Stimulated activated CD8-positive, alpha-beta memory T cell treated with anti-CD3 and anti-CD28 coated beads, Interleukin-7, amount 100 ng/mL, for 48 hours (primary cell): ENCODE data around the gene XKR7.
"Not testable (repeated sequence)": the region's sequence is repeated elsewhere in the genome, so short reads cannot be mapped to it uniquely, and the experiment has no call there.

Source experiments
- DNase-seq, 2 donors: peaks; one replicate each; pipeline ENCODE4 v3.0.0-alpha.2; 2020; ENCODE audit warnings: low read depth in 1 of 2; ENCODE audit errors: extremely low read depth in 1 of 2

Gene XKR7, protein sequence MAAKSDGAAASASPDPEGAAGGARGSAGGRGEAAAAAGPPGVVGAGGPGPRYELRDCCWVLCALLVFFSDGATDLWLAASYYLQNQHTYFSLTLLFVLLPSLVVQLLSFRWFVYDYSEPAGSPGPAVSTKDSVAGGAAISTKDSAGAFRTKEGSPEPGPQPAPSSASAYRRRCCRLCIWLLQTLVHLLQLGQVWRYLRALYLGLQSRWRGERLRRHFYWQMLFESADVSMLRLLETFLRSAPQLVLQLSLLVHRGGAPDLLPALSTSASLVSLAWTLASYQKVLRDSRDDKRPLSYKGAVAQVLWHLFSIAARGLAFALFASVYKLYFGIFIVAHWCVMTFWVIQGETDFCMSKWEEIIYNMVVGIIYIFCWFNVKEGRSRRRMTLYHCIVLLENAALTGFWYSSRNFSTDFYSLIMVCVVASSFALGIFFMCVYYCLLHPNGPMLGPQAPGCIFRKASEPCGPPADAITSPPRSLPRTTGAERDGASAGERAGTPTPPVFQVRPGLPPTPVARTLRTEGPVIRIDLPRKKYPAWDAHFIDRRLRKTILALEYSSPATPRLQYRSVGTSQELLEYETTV

DNA sequence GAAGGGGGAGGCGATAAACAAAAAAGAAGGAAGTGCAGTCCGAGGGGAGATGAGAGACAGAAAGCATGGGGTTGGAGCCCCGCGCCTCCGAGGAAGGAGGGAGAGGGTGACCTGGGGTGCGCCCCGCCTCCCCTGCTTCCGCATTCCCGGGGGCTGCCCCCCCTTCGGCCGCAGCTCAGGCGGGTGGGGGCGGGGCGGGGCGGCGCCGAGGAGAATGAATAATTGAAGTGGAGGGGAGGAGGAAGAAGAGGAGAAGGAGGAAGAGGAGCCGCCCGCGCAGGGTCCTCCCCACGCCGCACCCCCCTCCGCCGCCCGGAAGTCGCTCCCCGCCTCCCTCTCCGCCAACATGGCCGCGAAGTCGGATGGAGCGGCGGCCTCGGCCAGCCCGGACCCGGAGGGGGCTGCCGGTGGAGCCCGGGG lies at the start of gene XKR7:
Gene XKR7, plus strand, starts transcription at position 322 of the 420 bp plus-strand sequence. Its CDS starts 25 bp downstream, at position 347.
- DNase-seq = no peak

DNA sequence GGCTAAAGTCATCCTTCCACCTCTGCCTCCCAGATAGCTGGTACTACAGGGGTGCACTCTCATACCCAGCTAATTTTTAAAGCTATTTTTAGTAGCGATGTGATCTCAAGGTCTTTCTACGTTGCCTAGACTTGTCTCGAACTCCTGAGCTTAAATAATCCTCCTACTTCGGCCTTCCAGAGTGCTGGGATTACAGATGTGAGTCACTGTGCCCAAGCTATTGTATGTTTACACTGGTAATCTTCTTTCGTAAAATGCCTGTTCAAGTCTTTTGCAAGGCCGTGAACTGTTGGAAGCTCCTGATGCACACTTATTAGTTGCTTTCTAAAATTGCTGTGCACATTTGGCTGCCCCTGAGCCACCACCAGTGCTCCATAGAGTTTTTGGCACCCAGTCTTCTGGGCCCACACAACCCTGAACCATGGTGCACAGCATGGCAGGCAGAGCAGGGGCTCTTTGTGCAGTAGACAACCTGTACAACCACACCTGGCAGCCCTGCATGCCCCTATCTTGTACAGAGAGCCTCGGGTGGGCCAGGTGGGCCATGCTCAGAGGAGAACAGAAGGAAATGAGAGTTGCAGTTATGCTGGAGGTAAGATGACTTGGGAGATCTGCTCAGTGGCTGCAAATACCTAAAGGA lies 49.4 kb upstream of the XKR7 start:
- no peak for DNase-seq

DNA sequence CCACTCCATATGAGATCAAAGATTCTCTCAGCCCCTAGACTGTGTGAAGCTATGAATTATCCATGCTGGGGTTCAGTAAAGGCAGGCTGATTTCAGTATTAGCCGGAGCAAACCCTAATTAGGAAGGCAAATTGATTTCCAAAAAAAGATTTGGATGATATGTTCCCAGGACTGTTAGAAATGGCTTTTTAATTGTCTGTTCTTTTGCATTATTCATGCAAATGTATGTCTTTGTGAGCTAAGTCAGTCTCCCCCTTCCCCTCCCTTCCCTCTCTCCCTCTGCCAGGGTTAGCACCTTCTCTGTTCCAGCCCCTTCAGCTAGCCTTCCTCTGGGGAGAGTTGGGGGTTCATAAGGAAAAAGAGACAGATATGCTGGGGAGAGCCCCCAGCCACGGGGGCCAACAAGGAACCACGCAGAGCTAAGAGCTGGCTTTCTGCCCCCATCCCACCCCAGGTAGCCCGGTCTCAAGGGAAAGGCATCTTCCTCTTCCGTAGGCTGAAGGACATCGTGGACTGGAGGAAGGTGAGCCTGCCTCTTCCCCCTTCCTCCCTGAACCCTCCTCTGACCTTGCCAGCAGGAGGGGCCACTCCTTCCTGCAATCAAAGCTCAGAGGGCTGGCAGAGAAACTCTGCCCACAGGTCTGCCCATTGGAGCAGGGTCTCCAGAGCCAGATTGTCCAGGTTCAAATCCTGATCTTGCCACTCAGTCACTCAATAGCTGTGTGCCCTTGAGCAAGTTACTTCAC lies 48.4 kb upstream of the XKR7 start:
- DNase-seq = no peak

DNA sequence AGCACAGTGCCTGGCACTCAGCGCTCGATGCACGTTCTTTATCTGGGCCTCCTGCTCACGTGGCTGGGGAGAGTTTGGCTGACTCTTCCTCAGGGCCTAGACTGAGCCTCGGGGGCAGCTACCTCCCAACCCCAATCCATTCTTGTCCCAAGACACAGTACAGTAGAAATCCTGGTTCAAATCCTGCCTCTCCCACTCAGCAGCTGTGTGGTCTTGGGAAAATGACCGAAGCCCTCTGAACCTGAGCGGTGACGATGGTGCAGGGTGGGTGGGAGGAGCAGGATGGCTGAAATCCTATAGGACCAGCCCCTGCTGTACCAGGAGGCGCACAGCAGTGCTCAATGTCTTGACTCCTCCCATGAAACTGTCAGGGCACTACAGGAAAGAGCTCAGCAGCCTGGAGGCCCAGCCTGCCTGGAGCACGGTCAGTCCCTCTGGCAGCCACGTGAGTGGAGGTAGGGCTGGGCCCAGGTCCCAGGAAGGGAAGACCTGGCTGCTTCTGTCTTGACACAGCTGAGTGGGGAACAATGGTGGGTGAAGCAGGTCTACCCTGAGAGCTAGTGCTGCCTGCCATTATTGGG lies 47.6 kb upstream of the XKR7 start:
- no peak for DNase-seq

DNA sequence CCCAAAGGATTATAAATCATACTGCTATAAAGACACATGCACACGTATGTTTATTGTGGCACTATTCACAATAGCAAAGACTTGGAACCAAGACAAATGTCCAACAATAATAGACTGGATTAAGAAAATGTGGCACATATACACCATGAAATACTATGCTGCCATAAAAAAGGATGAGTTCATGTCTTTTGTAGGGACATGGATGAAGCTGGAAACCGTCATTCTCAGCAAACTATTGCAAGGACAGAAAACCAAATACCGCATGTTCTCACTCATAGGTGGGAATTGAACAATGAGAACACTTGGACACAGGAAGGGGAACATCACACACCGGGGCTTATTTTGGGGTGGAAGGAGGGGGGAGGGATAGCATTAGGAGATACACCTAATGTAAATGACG lies 46.5 kb upstream of the XKR7 start:
- not testable (repeated sequence) for DNase-seq

DNA sequence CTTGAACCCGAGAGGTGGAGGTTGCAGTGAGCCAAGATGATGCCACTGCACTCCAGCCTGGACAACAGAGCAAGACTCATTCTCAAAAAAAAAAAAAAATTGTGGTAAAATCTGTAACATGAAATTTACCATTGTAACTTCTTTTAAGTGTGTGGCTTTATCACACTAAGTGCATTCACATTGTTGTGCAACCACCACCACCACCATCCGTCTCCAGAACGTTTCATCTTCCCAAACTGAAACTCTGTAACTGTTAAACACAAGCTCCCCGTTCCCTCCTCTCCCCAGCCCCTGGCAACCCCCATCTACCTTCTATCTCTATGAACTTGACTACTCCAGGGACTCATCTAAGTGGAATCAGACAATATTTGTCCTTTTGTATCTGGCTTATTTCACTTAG lies 45.8 kb upstream of the XKR7 start:
- no peak for DNase-seq

DNA sequence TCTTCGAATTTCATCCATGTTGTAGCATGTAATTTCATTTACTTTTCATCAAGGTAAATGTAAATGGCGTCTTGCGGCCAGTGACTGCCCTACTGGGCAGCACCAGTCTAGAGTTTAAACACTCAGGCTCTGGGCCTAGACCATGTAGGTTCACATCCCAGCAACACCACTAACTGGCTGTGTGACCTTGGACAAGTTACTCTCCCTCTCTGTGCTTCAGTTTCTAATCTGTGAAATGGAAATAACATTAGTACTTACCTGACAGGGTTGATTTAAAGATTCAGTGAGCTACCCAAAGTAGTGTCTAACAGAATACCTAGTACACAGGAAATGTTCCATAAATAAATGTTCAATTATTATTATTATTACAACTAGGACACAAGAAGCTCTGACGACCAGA lies 45.4 kb upstream of the XKR7 start:
- no peak for DNase-seq

DNA sequence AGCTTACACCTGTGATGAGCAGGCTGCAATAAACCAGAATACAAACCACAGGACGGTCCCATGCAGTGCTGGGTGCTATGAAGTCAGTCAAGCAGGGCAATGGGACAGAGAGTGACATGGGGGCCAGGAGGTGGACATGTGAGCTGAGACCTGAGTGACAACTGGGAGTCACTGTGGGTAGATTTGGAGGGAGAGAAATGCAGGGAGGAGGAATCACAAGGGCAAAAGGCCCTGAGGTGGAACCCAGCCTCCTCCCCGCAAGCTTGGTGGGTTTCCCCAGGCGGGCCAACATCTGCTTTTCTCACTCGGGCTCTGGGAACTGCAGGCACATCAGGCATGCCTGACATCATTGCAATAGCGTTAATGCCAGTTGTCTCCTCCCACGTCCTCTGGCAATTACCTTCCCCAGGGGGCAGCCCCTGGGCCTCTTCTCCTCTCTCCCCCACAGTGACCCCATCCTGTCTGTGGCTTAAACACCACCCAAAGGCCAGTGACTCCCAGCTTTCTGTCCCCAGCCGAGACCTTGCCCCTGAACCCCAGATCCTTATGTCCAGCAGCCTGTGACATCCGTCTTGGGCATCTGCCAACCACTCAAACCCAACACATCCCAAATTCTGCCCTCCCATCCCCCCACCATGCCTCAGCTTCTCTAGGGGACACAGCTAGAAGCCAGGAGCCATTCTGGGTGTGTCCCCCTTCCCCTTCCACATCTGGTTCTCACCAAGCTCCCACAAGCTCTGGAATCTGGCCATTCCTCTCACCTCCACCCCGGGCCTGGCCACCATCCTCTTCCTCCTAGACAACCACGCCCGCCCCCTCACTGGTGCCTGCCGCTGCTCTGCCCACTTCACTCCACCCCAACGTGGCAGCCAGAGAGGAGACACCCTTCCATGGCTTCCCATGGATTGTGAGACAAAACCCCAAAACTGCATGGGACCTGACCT lies 44.3 kb upstream of the XKR7 start:
- no peak for DNase-seq

DNA sequence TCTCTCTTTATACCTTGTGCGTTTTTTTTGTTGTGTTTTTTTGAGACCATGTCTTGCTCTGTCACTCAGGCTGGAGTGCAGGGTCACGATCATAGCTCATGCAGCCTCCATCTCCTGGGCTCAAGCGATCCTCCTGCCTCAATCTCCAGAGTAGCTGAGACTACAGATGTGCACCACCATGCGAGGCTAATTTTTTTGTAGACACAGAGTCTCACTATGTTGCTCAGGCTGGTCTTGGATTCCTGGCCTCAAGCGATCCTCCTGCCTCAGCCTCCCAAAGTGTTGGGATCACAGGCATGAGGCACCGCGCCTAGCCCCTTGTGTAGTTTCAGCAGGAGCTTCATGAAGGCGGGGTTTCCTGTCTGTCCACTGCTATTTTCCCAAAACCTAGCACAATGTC lies 43.4 kb upstream of the XKR7 start:
- DNase-seq = no peak

DNA sequence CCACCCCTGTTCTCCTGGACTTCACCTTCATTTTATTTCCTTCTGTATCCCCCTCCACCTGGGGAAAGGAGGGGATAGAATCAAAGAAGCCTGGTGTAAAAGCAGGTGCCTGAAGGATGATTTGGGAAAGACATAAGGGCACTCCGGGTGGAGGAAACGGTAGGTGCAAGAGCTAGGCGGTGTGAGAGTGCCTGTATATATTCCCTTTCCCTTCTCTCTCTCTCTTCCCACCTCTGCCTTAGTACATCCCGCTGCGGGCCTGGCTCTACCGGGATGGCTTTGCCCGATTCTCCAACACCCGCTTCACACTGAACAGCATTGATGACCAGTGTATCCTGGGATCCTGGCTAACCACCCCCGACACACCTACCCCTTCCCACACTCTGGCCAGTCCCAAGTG lies 42.3 kb upstream of the XKR7 start:
- DNase-seq = no peak

DNA sequence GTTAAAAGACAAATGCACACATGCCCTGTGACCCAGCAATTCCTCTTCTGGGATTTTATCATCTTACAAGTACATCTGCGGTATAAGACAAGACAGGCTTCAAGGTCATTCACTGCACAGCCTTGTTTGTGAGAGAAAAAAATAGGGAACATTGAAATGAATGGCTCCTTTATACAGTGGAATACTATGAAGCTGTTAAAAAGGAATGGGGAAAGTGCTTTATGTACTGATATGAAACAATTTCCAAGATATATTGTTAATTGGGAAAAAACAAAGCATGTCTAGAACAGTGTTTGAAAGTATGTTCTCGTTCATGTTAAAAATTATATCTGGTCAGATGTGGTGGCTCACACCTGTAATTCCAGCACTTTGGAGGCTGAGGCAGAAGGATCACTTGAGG lies 41.5 kb upstream of the XKR7 start:
- no peak for DNase-seq

DNA sequence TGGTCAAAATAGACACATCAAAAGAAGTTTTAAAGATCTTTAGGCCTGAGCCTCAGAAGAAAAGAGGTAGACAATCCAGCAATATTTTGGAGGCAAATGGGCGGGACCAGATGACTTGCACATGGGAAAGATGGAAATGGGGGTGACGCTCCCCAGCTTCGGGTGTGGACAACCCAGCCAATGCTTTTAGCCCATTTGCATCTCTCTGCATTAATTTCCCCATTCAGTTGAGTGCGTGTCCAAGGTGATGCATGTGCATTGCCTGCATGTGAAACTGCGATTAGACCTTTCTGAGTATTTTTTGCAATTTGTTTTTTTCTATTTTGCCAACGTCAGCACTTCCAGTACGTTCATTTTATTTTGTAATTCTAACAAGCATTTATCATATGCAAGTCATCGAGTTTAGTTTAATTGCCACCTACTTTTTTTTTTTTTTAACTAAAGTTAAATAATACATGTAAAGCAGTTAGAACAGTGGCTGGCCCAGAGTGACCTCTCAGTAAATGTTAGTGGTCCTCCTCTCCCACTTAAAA lies 40.3 kb upstream of the XKR7 start:
- DNase-seq = no peak

DNA sequence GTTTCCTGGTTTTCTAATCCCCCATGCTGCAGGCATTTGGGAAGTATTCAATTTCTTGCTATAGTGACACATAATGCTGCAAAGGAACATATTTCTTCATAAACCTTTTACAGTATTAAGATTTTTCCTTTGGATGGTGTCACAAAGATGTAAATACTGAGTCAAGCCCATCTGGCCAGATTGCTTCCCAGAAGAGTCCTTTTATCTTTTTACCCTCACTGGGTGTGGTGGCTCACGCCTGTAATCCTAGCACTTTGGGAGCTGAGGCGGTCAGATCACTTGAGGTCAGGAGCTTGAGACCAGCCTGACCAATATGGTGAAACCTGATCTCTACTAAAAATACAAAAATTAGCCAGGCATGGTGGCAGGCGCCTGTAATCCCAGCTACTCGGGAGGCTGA lies 38.3 kb upstream of the XKR7 start:
- DNase-seq = not testable (repeated sequence)

DNA sequence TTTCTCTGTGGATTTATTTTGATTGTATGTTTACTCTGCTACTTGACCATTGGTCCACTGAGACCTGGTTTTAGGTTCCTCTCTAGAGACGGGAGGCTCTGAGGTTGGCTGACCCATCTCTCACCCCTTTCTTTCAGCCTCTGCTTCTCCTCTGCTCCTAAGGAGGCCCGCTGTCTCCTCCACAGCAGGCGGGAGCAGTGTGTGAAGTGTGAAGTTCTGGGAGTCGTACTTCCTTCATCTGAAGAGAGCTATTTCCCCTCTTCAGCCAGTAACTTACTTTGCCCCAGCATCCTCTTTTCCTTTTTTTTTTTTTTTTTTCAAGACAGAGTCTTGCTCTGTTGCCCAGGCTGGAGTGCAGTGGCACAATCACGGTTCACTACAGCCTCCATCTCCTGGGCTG lies 37.2 kb upstream of the XKR7 start:
- no peak for DNase-seq

DNA sequence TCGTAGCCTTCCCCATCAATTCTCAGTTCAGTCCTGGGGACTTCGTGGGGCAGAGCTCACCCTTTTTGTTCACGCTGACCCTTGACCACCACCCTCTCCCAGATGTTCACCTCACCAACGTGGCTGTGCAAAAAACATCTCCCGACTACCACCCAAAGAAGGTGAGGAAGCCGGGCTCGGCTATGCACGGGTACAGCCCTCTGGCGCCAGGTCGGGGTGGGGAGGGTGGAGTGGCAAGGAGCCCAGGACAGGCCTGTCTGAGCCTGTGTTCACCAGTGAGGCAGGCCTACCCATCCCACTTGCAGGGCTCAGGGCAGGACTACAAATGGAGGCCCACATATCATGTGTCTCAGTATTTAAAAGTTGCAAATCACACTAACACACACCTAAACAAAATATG lies 34.3 kb upstream of the XKR7 start:
- no peak for DNase-seq

DNA sequence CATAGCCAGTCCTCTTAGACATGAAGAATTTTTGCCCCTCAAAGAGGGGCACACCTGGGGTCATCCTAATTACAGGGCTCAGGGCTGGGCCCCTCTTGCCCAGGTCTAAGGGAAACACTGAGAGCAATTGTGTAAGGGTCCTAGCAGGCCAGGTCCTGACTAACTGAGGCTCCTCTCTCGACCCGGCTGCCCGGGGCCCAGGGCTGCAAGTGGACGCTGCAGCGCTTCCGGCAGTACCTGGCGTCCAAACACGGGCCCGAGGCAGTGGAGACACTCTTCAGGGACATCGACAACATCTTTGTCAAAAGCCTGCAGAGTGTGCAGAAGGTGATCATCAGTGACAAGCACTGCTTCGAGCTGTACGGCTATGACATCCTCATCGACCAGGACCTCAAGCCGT lies 33.5 kb upstream of the XKR7 start:
- no peak for DNase-seq

DNA sequence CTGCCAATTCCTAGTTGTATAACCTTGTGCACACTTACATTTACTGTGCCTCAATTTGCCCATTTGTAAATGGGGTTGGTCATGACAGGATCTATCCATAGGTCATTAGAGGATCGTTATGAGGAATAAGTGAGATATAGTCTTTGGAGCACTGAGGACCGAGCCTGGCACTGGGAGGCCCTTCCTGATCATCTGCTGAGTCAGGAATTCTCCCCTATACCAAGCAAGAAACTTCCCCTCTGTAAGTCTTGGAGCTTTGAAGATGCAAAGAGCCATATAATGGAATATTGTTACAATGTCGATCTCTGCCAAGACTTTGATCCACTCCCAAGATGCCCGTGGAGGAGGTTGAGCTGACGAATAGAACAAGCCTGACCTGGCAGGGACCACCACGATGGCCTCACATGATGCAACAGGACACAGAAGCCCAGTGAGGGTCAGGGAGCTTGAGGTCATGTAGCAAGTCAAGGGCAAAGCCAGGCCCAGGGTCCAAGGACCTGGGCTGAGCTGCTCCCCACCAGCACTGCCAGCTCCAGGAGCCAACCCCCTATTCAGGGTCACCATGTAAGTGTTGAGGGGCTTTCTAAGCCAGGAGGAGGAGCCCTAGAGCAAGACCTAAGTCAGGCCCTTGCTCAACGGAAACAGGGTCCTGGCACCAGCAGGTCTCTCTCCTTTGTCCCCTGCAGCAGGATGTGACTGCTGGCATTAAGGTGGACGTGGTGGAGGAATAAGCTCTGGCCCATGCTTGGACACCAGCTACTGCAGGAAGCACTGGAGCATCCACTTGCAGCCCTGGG lies 32.8 kb upstream of the XKR7 start:
- DNase-seq = no peak

DNA sequence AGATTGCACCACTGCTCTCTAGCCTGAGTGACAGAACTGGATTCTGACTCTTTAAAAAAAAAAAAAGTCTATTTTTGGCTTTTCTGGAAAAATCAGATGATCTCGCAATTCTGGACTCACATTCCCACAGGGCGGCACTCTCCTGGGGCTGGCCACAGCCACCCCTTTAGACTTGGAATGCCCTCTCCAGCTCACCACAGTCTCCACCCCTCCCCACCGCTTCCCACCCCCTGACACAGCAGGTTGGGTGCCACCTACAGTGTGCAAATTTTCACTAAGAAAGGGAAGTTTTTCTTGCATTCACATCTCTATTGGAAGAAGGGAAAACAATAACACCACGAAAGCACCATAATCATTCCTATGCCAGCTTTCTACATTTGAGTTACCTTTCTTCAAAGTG lies 31.5 kb upstream of the XKR7 start:
- no peak for DNase-seq

DNA sequence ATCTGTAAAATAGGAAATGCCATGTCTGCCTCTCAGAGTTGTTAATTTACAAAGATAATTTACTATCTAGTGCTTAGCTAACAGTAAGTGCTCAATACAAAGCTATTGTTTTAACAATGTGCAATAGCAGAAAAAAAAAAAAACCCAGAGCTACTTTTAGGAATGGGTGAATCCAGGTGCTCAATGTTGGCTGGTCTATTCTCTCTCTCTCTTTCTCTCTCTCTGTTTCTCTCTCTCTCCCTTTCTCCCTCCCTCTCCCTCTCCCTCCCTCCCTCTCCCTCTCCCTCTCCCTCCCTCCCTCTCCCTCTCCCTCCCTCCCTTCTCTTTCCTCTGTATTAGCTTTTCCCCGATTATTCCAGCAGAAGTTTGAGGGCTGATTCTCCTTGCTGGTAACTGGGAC lies 30.1 kb upstream of the XKR7 start:
- no peak for DNase-seq
